ENCODE results near the gene WDR72.

DNA sequence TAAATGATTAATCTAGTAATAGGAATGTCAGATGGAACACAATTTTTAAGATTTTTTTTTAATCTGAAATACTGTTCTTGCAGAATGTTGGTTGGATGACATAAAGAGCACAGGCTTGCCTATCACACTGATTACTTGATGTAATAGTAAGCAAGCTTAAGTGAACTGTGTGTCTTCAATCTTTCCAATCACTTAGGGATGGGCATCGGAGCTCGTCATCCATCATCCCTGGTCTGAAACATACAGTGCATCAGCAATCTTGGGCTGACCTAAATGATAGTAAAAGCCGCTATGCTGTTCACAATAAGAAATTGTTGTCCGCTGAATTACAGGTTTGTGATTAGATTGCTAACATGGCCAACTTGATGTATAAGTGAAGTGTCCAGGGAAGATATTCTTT, 195.8 kb downstream of the WDR72 start:
- TF ChIP-seq YY1 (IDR thresholded peaks at IDR 0.05; ENCODE audit: low read depth) = no peak
- no peak for TF ChIP-seq EP300 (IDR thresholded peaks at IDR 0.05; ENCODE audit: borderline replicate concordance in 1 of 2, low read depth in 1 of 2, low read length in 1 of 2)
- TF ChIP-seq, protein P1, sequence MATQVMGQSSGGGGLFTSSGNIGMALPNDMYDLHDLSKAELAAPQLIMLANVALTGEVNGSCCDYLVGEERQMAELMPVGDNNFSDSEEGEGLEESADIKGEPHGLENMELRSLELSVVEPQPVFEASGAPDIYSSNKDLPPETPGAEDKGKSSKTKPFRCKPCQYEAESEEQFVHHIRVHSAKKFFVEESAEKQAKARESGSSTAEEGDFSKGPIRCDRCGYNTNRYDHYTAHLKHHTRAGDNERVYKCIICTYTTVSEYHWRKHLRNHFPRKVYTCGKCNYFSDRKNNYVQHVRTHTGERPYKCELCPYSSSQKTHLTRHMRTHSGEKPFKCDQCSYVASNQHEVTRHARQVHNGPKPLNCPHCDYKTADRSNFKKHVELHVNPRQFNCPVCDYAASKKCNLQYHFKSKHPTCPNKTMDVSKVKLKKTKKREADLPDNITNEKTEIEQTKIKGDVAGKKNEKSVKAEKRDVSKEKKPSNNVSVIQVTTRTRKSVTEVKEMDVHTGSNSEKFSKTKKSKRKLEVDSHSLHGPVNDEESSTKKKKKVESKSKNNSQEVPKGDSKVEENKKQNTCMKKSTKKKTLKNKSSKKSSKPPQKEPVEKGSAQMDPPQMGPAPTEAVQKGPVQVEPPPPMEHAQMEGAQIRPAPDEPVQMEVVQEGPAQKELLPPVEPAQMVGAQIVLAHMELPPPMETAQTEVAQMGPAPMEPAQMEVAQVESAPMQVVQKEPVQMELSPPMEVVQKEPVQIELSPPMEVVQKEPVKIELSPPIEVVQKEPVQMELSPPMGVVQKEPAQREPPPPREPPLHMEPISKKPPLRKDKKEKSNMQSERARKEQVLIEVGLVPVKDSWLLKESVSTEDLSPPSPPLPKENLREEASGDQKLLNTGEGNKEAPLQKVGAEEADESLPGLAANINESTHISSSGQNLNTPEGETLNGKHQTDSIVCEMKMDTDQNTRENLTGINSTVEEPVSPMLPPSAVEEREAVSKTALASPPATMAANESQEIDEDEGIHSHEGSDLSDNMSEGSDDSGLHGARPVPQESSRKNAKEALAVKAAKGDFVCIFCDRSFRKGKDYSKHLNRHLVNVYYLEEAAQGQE (IDR thresholded peaks at IDR 0.05; ENCODE audit: low read depth, low read length) = no peak
- TF ChIP-seq, protein P2, sequence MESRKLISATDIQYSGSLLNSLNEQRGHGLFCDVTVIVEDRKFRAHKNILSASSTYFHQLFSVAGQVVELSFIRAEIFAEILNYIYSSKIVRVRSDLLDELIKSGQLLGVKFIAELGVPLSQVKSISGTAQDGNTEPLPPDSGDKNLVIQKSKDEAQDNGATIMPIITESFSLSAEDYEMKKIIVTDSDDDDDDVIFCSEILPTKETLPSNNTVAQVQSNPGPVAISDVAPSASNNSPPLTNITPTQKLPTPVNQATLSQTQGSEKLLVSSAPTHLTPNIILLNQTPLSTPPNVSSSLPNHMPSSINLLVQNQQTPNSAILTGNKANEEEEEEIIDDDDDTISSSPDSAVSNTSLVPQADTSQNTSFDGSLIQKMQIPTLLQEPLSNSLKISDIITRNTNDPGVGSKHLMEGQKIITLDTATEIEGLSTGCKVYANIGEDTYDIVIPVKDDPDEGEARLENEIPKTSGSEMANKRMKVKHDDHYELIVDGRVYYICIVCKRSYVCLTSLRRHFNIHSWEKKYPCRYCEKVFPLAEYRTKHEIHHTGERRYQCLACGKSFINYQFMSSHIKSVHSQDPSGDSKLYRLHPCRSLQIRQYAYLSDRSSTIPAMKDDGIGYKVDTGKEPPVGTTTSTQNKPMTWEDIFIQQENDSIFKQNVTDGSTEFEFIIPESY (IDR thresholded peaks at IDR 0.05; ENCODE audit: borderline replicate concordance, low read depth) = no peak
- TF ChIP-seq FOSL2 (IDR thresholded peaks at IDR 0.05; ENCODE audit: borderline replicate concordance, low read depth) = no peak
- TF ChIP-seq, protein P3, sequence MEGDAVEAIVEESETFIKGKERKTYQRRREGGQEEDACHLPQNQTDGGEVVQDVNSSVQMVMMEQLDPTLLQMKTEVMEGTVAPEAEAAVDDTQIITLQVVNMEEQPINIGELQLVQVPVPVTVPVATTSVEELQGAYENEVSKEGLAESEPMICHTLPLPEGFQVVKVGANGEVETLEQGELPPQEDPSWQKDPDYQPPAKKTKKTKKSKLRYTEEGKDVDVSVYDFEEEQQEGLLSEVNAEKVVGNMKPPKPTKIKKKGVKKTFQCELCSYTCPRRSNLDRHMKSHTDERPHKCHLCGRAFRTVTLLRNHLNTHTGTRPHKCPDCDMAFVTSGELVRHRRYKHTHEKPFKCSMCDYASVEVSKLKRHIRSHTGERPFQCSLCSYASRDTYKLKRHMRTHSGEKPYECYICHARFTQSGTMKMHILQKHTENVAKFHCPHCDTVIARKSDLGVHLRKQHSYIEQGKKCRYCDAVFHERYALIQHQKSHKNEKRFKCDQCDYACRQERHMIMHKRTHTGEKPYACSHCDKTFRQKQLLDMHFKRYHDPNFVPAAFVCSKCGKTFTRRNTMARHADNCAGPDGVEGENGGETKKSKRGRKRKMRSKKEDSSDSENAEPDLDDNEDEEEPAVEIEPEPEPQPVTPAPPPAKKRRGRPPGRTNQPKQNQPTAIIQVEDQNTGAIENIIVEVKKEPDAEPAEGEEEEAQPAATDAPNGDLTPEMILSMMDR (IDR thresholded peaks at IDR 0.05) = no peak
- TF ChIP-seq GATA2 (CRISPR knock-in tag; IDR thresholded peaks at IDR 0.05) = no peak
- no peak for TF ChIP-seq EZH2phosphoT487 (IDR thresholded peaks at IDR 0.05; ENCODE audit: borderline replicate concordance, low read depth)
- TF ChIP-seq TAF1 (IDR thresholded peaks at IDR 0.05; ENCODE audit: borderline replicate concordance, low read depth, low read length) = no peak
